ENCODE data around the gene CLCA1. TPM values are rescaled to one million over a fixed set of nuclear protein-coding genes. Genes with fewer than 3 reads are reported as not detected.

Gene CLCA1
- polyA plus RNA-seq, 1 of the 3 experiments (the other 2 are of a cell fraction), result not detected

- no peak for TF ChIP-seq ZBTB33 (IDR thresholded peaks at IDR 0.05; ENCODE audit: borderline replicate concordance, low read depth)
- TF ChIP-seq RCOR1 (IDR thresholded peaks at IDR 0.05; ENCODE audit: low read length), result no peak
- TF ChIP-seq RFX5 (IDR thresholded peaks at IDR 0.05; ENCODE audit: low read length), result no peak
- no peak for TF ChIP-seq USF1 (IDR thresholded peaks at IDR 0.05; ENCODE audit: borderline replicate concordance, low read depth)
- no peak for TF ChIP-seq POLR2AphosphoS5 (IDR thresholded peaks at IDR 0.05; ENCODE audit: low read depth, low read length)
- TF ChIP-seq FOXM1 (IDR thresholded peaks at IDR 0.05; ENCODE audit: low read depth), result no peak
- no peak for TF ChIP-seq MXI1 (IDR thresholded peaks at IDR 0.05; ENCODE audit: low read depth, low read length)
- no peak for TF ChIP-seq GABPA (IDR thresholded peaks at IDR 0.05; ENCODE audit: low read depth)
- no peak for TF ChIP-seq CHD2 (IDR thresholded peaks at IDR 0.05; ENCODE audit: low read length, partially characterized antibody)
Measured at GRCh38 chr1:86441581-86441980, 27.1 kb upstream of the CLCA1 start (continued).

- Histone ChIP-seq H3K4me1 (ENCODE audit: control insufficient read depth in 1 of 2, insufficient read depth in 2 of 2, low read depth in 1 of 2, low read length in 1 of 2) (no peaks in the 10 kb centered on the region), H3F3A (replicated peaks; ENCODE audit: insufficient read depth) (no peaks in the 10 kb centered on the region), H3K9me3 (no peaks in the 10 kb centered on the region), H3K27ac (ENCODE audit: low read depth in 2 of 2, low read length in 1 of 2) (no peak overlapping the region), H3K4me3 (ENCODE audit: low read depth in 2 of 2, low read length in 1 of 2) (no peak overlapping the region), H3K4me2 (no peak overlapping the region), H3K9me2 (no peaks in the 10 kb centered on the region), H2AFZ (ENCODE audit: low read depth) (no peak overlapping the region), H4K20me1 (ENCODE audit: insufficient read depth) (no peaks in the 10 kb centered on the region), H3K36me3 (replicated peaks in 1 of 2; ENCODE audit: control insufficient read depth in 1 of 2, insufficient read depth in 2 of 2, low read length in 1 of 2) (no peaks in the 10 kb centered on the region), H3K9ac (no peak overlapping the region), H3K27me3 (ENCODE audit: insufficient read depth) (no peaks in the 10 kb centered on the region; the same call in 1 of the 2 replicates), H3K79me2 (ENCODE audit: insufficient read depth) (no peaks in the 10 kb centered on the region)
- no peak for DNase-seq
- ChIA-PET CTCF (no interaction called here), POLR2A (no interaction called here)
- TF ChIP-seq TAF1 (IDR thresholded peaks at IDR 0.05; ENCODE audit: borderline replicate concordance, low read depth, low read length) (no peak), SIN3A (IDR thresholded peaks at IDR 0.05; ENCODE audit: borderline replicate concordance, low read depth, low read length) (no peak), JUND (IDR thresholded peaks at IDR 0.05) (no peak), USF1 (IDR thresholded peaks at IDR 0.05; ENCODE audit: borderline replicate concordance, low read depth) (no peak)
- WGBS (ENCODE audit: low lambda C conversion rate), result 0% methylated on average over 1 of the region's 1 CpG
Measured at GRCh38 chr1:86441997-86442396, 26.7 kb upstream of the CLCA1 start.

- DNase-seq, result no peak
- H4K20me1 ChIP-seq (ENCODE audit: insufficient read depth), result no peaks in the 10 kb centered on the region
- H3K79me2 ChIP-seq (ENCODE audit: insufficient read depth), result no peaks in the 10 kb centered on the region
- H2AFZ ChIP-seq (ENCODE audit: low read depth), result no peak overlapping the region
- no peaks in the 10 kb centered on the region for H3K4me1 ChIP-seq (ENCODE audit: control insufficient read depth in 1 of 2, insufficient read depth in 2 of 2, low read depth in 1 of 2, low read length in 1 of 2)
- H3F3A ChIP-seq (replicated peaks; ENCODE audit: insufficient read depth), result no peaks in the 10 kb centered on the region
- TF ChIP-seq USF2 (IDR thresholded peaks at IDR 0.05; ENCODE audit: borderline replicate concordance, low read depth, low read length), result no peak
- TF ChIP-seq YY1 (IDR thresholded peaks at IDR 0.05; ENCODE audit: low read depth), result no peak
- TF ChIP-seq POLR2AphosphoS5 (IDR thresholded peaks at IDR 0.05; ENCODE audit: low read depth, low read length), result no peak
- no peak for TF ChIP-seq CTCF (IDR thresholded peaks at IDR 0.05)
- TF ChIP-seq MEF2A (IDR thresholded peaks at IDR 0.05; ENCODE audit: borderline replicate concordance, low read depth), result no peak
- TF ChIP-seq SMC3 (IDR thresholded peaks at IDR 0.05; ENCODE audit: low read depth, low read length), result no peak
- TF ChIP-seq TCF12 (IDR thresholded peaks at IDR 0.05), result no peak
- no peak for TF ChIP-seq FOXM1 (IDR thresholded peaks at IDR 0.05; ENCODE audit: low read depth)
- no peak for TF ChIP-seq RXRA (IDR thresholded peaks at IDR 0.05; ENCODE audit: borderline replicate concordance, low read depth)
- H3K9me3 ChIP-seq, result no peaks in the 10 kb centered on the region
- no peak overlapping the region for H3K27ac ChIP-seq (ENCODE audit: low read depth in 2 of 2, low read length in 1 of 2)
- no peak overlapping the region for H3K4me3 ChIP-seq (ENCODE audit: low read depth in 2 of 2, low read length in 1 of 2)
- ChIA-PET CTCF (interaction anchor here (1.0 kb wide), 1 partner anchor 55 kb away, joined by 4 read pairs; no protein-coding TSS in a partner anchor), POLR2A (no interaction called here)
- H3K4me2 ChIP-seq, result no peak overlapping the region
- no peaks in the 10 kb centered on the region for H3K36me3 ChIP-seq (replicated peaks in 1 of 2; ENCODE audit: control insufficient read depth in 1 of 2, insufficient read depth in 2 of 2, low read length in 1 of 2)
- no peaks in the 10 kb centered on the region for H3K9me2 ChIP-seq
- 82% methylated on average over 1 of the region's 1 CpG for WGBS (ENCODE audit: low lambda C conversion rate)
- no peak overlapping the region for H3K9ac ChIP-seq
- H3K27me3 ChIP-seq (ENCODE audit: insufficient read depth), result no peaks in the 10 kb centered on the region; the same call in 1 of the 2 replicates
Measured at GRCh38 chr1:86445919-86446318, 22.8 kb upstream of the CLCA1 start.

Data from SK-N-SH (cell line).